GM19043 (cell line): ENCODE measurements around the gene ALPP.
"Not testable (repeated sequence)": the region's sequence is repeated elsewhere in the genome, so short reads cannot be mapped to it uniquely, and the experiment has no call there.

ENCODE experiments used
- ATAC-seq: cut with Tn5 transposase; IDR thresholded peaks from one replicate; pipeline ENCODE4 v1.9.1; 2021; ENCODE audit warnings: low read depth; ENCODE audit not compliant: unreplicated experiment

ALPP gene

DNA sequence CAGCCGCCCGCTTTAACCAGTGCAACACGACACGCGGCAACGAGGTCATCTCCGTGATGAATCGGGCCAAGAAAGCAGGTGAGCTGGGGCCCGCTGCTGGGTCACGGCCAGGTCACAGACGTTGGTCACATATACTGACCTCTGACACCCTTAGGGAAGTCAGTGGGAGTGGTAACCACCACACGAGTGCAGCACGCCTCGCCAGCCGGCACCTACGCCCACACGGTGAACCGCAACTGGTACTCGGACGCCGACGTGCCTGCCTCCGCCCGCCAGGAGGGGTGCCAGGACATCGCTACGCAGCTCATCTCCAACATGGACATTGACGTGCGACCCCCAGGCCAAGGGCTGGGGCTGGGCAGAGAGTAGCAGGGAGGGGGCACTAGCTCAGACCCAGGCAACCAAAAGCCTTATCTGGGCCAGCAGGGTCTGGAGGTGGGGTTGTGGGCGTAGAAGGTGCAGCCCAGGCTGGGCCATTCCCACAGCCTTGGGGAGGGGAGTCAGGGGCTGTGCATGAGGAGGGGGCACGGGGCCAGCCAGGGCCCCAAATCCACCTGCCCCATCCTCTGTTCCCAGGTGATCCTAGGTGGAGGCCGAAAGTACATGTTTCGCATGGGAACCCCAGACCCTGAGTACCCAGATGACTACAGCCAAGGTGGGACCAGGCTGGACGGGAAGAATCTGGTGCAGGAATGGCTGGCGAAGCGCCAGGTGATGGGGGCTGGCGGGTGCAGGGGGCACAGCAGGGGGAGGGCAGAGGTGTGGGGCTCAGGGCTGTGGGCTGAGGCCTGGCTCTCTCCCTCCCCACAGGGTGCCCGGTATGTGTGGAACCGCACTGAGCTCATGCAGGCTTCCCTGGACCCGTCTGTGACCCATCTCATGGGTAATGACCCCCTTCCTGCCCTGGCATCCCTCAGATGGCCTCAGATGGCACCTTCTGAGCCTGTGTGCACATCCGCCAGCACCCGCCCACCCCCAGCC, 1.3 kb downstream of the ALPP start:
- ATAC-seq, result not testable (repeated sequence)

DNA sequence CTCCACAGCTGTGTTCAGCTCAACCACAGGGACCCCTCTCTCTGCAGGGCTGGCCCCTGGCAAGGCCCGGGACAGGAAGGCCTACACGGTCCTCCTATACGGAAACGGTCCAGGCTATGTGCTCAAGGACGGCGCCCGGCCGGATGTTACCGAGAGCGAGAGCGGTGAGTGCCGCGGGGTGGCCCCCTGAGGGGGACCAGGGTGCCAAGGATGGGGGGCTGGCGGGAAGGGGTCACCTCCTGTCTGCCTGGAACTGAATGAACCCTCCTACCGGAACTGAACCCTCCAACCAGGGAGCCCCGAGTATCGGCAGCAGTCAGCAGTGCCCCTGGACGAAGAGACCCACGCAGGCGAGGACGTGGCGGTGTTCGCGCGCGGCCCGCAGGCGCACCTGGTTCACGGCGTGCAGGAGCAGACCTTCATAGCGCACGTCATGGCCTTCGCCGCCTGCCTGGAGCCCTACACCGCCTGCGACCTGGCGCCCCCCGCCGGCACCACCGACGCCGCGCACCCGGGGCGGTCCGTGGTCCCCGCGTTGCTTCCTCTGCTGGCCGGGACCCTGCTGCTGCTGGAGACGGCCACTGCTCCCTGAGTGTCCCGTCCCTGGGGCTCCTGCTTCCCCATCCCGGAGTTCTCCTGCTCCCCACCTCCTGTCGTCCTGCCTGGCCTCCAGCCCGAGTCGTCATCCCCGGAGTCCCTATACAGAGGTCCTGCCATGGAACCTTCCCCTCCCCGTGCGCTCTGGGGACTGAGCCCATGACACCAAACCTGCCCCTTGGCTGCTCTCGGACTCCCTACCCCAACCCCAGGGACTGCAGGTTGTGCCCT, 2.9 kb downstream of the ALPP start:
- not testable (repeated sequence) for ATAC-seq

DNA sequence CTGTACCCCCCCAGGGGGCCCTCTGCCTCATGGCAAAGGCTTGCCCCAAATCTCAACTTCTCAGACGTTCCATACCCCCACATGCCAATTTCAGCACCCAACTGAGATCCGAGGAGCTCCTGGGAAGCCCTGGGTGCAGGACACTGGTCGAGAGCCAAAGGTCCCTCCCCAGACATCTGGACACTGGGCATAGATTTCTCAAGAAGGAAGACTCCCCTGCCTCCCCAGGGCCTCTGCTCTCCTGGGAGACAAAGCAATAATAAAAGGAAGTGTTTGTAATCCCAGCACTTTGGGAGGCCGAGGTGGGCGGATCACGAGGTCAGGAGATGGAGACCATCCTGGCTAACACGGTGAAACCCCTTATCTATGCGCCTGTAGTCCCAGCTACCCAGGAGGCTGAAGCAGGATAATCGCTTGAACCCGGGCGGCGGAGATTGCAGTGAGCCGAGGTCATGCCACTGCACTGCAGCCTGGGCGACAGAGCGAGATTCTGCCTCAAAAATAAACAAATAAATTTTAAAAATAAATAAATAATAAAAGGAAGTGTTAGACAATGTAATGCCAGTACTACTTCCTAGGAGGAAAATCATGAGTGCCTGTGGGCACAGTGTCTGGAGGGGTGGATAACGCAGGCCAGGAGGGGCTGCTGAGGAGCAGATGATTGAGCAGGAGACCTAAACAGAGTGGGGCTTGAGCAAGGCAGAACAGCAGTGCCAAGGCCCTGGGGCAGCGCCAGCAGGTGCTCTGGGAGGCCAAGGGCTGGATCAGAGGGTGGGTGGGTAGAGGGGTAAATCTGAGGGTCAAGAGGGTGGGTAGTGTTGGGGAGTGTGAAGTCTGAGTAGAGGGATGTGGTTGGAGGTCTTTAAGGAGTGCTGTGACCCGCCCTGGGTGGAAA, 4.0 kb downstream of the ALPP start:
- no peak for ATAC-seq

DNA sequence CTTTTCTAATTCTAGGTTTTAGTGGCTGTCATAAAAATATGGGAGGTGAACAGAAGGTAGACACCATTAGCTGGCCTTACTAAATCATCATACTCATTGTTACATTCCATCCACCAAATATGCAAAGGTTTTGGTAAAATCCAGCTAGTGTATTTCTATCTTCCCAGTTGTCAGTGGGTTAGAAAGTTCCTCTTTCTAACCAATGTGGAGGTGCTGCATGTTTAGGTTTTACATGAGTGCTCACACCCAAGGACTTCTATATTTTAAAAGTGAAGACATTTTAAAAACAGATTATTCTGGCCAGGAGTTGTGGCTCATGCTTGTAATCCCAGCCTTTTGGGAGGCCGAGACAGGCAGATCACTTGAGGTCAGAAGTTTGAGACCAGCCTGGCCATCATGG, 5.9 kb downstream of the ALPP start:
- ATAC-seq, result no peak

DNA sequence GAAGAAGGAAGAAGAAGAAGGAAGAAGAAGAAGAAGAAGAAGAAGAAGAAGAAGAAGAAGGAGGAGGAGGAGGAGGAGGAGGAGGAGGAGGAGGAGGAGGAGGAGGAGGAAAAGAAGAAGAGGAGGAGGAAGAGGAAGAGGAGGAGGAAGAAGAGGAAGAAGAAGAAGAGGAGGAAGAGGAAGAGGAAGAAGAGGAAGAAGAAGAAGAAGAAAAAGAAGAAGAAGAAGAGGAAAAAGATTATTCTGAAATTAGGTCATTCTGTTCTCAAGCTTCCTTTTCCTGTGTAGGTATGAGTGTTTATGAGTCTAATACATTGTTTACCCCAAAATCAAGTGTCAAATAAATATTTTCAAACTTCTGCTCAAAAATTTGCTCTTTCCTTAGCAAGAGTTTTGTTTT, 6.5 kb downstream of the ALPP start:
- ATAC-seq, result not testable (repeated sequence)

DNA sequence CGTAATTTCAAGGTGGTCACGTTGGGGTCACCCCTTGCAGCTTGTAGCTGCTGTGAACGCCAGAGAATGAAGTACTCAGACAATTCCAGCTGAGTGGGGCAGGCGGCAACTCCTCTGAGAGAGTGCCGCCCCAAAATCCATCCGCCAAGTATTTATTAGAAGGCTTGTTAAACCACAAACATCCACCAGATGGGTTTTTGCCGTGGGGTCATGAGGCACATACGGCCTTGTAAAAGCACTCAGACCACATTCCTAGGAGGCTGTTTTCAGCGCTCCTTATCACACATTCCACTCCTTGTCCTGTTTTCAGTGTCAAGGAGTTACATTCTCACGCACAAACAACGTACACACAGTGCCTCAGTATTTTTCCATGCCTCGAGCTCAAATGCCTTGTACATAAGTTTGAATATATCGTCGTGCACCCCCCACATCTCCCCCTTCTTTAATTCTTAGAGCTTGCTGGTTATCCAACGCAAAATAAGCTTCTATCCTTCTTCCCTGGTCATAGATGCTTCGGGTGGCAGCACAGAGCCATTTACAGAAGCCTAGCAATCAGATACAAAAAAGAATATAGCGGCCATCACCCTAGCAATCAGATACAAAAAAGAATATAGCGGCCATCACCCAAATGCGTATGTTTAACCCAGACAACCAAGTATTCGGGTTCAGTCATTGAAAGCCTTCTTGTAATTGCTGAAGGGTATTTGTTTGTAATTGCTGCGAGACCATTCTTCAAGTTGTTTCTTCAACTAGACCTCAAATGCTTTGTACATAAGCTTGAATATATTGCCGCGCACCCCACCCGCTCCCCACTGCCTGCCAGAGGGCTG, 7.3 kb downstream of the ALPP start:
- ATAC-seq, result no peak

DNA sequence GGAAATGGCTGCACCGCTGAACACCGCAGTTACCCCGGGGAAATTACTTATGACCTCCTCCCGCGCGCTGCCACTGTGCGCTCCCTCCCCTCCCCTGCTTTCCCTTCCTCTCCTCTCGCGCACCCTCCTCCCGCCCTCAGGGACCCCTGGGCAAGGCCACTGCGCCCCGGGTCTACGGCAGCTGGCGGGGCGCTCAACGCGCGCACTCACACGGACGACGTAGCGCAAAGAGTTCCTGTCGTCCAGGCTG, 7.9 kb downstream of the ALPP start:
- ATAC-seq, result no peak

DNA sequence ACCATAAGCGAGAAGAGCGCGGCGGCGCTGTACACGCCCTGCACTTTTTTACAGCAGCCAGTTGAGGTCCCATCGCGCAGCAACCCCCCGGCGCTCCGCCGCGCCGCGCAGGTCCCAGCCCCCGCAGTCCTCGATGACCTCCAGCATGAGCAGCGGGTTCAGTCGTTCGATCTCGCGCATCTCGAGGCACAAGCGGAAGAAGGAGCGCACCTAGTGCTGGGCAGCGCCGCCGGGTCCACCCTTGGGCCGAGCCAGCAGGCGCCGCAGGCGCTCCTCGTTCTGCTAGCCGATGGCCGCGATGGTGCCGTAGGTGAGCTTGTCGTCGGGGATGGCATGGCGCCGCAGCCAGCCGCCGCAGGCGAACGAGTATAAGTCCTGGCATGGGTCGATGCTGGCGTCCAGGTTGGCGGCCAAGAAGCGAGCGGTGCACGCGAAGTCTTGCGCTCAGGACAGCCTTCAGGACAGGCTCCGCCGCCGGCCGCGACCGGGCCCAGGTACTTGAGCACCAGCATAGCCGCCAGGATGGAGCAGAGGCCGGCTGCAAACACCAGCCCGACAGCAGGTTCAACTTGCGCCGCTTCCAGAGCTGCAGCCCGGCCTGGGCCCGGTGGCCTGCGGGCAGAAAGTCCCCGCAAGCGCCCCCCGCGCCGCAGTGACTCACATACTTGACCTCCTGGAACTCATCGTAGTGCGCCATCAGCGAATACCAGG, 8.3 kb downstream of the ALPP start:
- ATAC-seq, result no peak

DNA sequence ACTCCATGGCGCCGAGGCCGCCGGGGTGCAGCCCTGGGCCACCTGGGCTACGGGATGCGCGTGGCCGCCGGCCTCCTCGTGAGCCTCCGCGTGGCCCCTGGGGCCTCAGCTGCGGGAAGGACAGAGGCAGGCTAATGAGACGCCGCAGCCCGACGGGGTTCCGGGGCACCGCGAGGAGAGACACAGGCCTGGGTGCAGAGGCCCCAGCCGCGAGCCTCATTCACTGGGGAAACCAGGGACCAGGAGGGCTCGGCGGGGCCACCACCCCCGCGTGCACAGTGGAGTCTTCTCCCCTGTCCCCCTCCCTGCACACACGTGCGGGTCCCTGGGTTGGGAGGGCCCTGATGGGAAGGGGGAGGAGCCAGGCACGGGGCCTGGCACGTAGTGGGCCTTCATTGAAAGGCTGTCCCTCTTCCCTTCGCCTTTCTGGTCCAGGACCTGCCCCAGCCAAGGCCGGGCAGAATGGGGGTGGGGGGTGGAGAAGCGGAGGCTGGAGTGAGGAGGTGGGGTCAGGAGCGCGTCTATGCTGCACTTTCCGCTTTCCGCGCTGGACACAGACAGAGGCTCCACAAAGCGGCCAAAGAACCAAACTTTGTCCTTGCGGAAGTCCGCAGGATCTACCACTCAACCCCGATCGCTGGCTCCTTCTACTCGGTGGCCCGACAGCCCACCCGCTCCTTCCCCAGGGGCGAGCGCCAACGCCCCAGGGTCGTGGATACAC, 9.1 kb downstream of the ALPP start:
- ATAC-seq, result no peak

DNA sequence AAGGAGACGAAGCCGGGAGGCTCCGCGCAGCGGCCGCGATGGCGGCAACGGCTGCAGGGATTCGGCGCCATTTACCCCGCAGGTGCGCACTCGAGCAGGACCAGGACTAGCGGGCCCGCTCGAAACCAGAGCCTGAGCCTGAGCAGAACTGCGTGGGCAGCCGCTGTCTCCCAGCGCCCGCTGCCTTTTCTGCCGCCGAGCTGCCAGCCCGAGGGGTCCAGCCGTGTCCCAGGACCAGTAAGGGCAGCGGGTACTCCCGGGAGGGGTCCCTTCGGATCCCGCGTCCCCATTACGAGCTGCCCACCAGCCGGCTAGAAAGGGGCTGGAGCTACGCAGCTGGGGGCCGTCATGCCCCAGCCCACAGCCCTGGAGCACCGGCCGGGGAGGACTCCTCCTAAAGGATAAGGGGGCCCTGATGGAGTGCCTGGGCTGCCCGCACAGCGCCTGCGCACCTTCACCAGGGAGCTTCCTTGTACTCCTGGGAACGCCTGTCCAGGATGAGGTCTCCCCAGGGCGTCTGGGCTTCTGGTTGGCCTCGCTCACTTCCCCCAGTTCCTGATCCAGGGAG, 9.9 kb downstream of the ALPP start:
- no peak for ATAC-seq

- ATAC-seq, result no peak
These were observed 10.8 kb downstream of the ALPP start for GRCh38 chr2:232389327-232389726.

- no peak for ATAC-seq
These were observed 12.1 kb downstream of the ALPP start for GRCh38 chr2:232390661-232391060.

- no peak for ATAC-seq
These were observed 15.0 kb downstream of the ALPP start for GRCh38 chr2:232393556-232393955.

- not testable (repeated sequence) for ATAC-seq
These were observed 15.9 kb downstream of the ALPP start for GRCh38 chr2:232394431-232394830.

DNA sequence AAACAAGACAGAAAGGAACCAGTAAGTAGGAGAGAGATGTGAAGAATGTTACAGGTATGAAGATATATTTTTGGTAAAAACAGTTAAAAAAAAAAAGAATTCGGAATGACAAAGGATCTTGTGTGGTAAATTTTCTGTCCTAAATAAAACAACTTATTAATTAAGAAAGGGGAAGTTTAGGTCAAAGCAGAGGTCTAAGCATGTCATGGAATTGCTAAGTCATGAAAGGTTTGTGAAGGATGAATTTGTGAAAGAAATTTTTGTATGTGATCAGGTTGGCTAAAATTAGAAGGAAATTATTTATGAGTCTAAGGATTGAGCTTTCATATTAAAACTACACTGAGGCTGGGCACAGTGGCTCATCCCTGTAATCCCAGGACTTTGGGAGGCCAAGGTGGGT, 17.0 kb downstream of the ALPP start:
- no peak for ATAC-seq

DNA sequence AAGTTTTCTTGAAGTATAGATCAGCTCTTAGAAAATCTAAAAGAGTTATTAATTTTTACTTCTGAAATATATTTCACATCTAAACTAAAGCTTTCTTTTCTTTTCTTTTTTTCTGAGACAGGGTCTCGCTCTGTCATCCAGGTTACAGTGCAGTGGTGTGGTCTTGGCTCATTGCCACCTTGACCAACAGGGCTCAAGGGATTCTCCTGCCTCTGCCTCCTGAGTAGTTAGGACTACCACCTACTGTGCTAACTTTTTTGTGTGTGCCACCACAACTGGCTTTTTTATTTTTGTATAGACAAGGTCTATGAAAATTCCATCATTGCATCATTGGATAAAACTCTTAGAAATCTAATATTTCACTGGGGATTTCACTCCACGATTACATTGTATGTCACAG, 18.1 kb downstream of the ALPP start:
- no peak for ATAC-seq

DNA sequence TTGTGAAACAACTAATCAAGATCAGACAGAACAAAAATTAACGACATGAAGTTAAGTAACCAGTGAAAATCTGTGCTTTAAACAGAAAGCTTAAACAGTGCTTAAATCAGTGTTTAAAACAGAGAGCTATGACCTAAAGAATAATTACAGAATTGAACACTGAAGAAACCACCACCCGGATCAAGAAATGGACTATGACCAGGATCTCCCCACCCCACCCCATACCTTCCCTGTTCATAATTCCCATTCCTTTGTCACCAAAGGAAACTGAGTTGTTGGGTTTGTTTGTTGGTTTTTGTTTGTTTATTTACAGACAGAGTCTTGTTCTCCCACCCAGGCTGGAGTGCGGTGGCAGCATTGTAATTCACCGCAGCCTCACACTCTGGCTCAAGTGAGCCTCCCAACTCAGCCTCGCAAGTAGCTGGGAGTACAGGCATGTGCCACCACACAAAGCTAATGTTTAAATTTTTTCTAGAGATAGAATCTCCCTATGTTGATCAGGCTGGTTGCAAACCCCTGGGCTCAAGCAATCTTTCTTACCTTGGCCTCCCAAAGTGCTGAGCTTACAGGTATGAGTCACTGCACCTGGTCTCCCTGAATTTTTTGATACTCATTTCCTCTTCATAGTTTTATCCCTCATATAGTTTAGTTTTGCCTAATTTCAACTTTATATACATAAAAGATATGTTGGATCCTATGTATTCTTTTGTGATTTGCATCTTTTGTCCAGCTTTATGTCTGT, 19.9 kb downstream of the ALPP start:
- no peak for ATAC-seq
